GM12873 (cell line): ENCODE data around the gene AGAP1.

Experiments
- CTCF ChIP-seq: IDR thresholded peaks from 2 replicates; pipeline ENCODE4 v1.5.1; 2012; ENCODE audit warnings: low read depth, mild to moderate bottlenecking, moderate library complexity, low read length, control low read depth; ENCODE audit not compliant: insufficient read depth; ENCODE audit errors: missing control alignments

AGAP1 gene

GRCh38 chr2:236056141-236056540, 562.3 kb downstream of the AGAP1 start:
- no peak for TF ChIP-seq CTCF

- no peak for TF ChIP-seq CTCF
These were observed 563.5 kb downstream of the AGAP1 start for GRCh38 chr2:236057375-236057774.

- TF ChIP-seq CTCF: no peak
These were observed 567.7 kb downstream of the AGAP1 start for GRCh38 chr2:236061497-236061896.

- no peak for TF ChIP-seq CTCF
These were observed 568.1 kb downstream of the AGAP1 start for GRCh38 chr2:236061899-236062298.

- no peak for TF ChIP-seq CTCF
These were observed 570.2 kb downstream of the AGAP1 start for GRCh38 chr2:236063994-236064393.

GRCh38 chr2:236065314-236066160, 571.7 kb downstream of the AGAP1 start:
- no peak for TF ChIP-seq CTCF

GRCh38 chr2:236070236-236070635, 576.4 kb downstream of the AGAP1 start:
- TF ChIP-seq CTCF: no peak
